SKM-1 (cell line): ENCODE data around the gene RYR3.

Source experiments
- DNase-seq: peaks from one replicate; lab custom pipeline; 2025; ENCODE audit not compliant: unreplicated experiment; lab: John Stamatoyannopoulos, UW

The RYR3 gene

GRCh38 chr15:33500432-33501195 lies 189.8 kb downstream of the RYR3 start:
- no peak for DNase-seq

DNA sequence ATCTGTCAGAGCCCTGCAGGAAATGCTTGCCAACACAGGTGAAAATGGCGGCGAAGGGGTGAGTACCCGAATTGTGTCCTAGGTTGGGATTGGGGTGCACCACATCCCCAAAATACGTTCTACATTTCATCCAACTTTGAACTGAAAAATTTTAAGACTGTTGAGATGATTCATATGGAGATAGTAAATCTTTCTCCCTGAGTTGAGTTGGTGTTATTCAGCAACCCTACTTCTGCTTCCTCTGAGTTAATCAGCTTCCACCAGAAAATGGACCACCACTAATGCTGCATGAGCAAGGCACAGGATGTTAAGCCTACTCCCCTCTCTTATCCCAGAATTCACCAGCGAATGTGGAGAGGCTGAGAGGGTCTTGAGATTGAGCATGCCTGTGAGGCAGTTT lies 192.9 kb downstream of the RYR3 start:
- no peak for DNase-seq

DNA sequence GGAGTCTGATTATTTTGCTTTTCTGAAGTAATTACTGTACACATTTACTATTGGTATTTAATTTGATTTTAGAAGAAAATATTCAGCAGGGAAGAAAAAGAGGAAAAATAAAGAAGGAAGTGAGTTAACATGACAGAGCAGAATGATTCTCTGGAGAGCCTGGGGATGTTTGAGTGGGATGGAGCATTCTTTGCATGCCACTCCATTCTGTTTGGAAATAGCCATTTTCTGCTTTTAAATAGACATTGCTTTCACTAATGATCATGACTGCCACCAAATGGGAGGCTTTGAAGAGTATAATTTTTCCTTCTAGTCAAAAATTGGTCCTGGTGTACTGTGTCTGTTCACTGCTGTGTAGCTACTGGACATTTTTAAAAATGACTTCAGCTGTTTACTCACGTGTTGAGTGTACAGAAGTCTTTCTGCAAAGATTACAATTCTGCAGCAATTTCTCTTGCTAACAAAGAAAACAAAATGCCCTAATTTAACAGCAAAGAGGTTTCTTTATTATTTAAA lies 196.1 kb downstream of the RYR3 start:
- DNase-seq: no peak

DNA sequence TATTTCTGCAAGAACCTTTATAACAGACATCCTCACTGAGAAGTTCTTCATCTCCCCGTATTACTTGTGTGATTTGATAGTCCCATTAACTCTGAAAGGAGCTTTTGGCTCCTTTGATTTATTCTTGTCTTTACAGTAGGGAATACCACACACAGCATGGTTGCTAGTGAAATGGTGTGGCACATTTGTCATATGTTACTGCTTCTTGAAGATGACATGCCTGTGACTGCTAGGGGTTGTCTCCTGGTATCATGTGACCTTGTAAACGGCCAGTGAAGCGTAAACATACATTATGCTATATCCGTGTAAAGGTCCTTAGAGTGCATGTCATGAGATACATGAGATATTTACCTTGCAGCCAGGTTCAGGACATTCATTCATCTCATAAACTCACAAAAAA lies 197.9 kb downstream of the RYR3 start:
- no peak for DNase-seq

- DNase-seq: no peak
Measured at GRCh38 chr15:33515121-33515520, 204.4 kb downstream of the RYR3 start.

DNA sequence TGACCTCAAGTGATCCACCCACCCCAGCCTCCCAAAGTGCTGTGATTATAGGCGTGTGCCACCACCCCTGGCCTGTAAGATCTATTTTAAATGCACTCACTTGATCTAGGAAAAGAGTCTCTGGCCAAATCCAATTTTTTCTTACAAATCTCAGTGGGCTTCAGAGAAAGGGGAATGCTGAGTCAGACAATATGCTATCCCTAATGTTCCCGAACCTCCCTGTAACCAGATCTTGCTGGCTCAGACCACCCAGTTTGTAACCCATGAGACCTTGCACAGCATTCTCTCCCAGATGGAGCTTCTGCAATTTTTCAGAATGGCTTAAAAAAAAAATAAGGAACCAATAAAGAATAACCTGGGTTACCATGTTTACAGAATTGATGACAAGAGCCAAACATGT lies 205.8 kb downstream of the RYR3 start:
- DNase-seq: no peak

DNA sequence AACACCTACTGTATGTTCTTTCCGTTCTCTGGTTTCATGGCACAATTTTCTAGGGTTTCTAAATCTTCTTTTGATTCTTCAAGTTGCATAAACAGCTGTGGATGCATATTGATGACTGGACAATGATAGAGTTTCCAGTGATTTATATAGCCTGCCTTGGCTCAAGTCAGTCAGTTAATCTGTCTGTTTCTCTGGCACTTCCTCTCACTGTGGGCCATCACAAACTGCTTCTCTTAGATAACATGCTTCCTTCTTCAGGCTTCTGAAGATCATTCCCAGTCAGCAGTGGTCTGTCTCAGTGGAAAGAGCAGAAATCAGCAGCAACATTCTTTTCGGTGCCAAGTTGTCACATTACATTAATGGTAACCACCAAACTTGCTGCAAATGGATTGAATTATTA lies 207.2 kb downstream of the RYR3 start:
- DNase-seq: no peak

- no peak for DNase-seq
Measured at GRCh38 chr15:33518421-33518820, 207.7 kb downstream of the RYR3 start.

DNA sequence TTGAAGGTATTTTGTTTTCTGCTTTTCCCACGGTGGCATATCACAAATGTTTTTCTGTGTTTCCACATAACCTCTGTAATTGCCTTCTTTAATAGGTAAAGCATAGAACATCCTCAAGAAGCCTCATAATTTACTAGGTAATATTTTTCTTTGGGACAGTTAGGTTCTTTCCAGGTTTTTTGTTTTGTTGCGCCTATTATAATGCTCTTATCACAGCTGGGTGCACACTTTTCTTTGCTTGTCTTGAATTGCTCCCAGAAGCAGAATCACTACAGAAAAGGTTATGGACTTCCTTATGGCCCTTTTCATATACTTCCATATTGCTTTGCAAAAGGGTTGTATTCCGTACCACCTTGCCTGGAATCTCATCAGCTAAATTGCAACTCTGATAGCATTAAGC lies 213.5 kb downstream of the RYR3 start:
- DNase-seq: no peak

DNA sequence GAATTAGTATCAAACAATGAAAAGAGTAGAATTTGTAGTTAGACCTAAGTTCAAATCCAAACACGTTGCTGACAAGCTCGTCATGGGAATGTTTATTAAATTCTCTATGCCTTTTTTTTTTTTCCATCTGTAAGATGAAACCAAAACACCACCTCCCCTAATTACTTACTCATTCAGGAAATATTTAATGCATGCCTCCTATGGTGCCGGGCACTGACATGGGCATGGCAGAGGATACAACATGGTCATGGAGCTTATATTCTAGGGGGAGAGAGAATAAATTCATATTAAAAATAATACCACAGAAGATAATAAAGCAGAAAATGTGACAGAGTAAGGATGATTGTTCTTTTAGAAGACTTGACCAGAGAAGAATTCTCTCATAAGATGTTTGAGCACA lies 215.8 kb downstream of the RYR3 start:
- no peak for DNase-seq

DNA sequence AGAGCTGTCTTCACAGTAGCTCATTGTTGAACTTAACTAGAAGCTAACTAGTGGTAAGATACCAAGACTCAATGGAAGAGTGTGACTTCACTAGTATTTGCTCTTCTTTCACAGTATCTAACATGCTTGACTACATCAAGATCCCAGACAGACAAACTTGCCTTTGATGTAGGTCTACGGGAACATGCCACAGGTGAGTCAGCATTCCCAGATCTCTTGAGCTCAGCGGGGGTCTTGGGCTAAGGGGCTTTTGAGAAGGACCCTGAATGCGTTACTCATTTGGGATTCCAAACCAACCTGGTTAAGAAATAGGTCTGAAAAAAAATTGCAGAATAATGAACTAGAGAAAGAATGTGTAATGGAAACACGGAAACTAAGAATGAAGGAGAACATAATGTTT lies 222.4 kb downstream of the RYR3 start:
- no peak for DNase-seq

DNA sequence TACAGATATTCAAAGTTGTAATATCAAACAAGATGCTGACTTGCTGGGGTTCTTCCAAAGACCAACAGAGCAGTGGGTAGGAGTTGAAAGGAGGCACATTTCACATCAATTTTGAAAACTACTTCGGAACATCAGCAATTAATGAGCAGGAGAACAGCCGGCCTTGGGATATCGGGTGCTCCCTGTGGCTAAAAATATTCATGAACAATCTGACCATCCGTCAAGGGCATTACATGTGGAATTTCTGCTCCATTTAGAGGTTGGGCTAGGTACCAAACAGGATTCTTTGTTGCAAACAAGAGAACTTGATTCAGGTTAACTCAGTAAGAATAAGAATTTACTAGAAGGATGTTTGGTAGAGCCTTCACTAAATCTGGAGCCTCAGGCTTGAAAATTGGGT lies 223.9 kb downstream of the RYR3 start:
- no peak for DNase-seq

DNA sequence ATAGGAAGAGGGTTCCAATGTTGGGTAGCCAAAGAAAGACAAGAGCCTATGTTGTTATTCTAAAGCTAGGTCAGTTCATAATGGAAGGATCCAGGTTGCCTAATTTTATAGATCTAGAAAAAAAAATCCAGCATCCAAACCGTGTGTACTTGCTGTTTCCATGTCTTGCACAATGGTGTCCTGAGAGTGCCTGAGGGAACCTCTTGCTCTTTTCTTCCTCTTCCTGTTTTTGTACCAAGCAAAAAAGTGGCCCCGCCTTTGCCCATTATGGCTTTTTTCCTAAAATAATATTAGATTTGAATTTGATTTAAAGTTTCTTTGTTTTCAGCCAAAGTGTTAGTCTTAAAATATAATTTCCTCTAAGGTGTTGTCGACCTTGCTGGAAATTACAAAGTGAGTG lies 224.4 kb downstream of the RYR3 start:
- no peak for DNase-seq

DNA sequence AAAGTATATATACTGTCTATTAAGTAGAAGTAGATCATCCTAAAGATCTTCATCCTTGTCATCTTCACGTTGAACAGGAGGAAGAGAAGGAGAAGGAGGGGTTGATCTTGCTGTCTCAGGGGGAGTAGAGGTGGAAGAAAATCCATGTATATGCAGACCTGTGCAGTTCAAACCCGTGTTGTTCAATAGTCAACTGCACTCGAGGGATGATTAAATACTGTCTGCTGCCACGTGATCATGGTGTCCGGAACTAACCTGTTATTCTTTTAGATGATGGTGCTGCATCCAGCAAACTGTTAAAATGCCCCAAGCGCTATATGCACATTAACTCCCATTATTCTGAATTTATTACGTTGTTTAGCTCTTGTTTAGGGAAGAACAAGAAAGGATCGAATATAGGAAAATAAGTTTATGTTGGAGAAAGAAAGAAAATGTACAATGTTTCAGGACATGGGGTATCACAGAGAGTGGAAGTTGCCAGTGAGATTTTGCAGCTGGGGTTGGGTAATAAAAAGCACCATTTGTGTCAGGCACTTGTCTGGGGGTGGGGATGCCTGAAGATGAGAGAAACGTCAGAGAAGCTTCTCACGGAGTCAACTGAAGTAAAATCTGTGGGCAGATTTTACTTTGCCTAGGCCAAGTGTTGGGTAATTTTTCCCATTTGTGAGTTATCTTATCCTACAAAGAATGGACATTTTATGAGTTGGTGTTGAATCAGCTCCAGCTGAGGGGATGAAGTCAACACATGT lies 229.2 kb downstream of the RYR3 start:
- DNase-seq: no peak

GRCh38 chr15:33543957-33544356 lies 233.2 kb downstream of the RYR3 start:
- DNase-seq: no peak

GRCh38 chr15:33545866-33546265 lies 235.1 kb downstream of the RYR3 start:
- DNase-seq: no peak

GRCh38 chr15:33547876-33548275 lies 237.1 kb downstream of the RYR3 start:
- no peak for DNase-seq

- DNase-seq: no peak
Measured at GRCh38 chr15:33551860-33552259, 241.1 kb downstream of the RYR3 start.

- DNase-seq: no peak
Measured at GRCh38 chr15:33553157-33553556, 242.4 kb downstream of the RYR3 start.

GRCh38 chr15:33559207-33559890 lies 248.6 kb downstream of the RYR3 start:
- no peak for DNase-seq

DNA sequence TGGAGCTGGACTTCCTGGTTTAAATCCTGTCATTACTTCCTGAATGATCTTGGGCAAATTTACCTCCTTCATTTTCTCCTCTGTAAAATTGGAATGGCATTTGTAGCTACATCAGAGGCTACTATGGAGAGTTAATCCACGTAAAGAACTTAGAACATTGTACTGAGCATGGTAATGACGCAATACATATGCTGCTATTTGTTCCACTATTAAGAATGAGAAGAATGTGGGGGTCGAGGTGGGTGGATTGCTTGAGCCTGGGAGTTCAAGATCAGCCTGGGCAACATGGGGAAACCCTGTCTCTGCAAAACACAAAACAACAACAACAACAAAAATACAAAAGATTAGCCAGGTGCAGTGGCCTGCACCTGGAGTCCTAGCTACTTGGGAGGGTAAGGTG lies 250.6 kb downstream of the RYR3 start:
- DNase-seq: no peak

DNA sequence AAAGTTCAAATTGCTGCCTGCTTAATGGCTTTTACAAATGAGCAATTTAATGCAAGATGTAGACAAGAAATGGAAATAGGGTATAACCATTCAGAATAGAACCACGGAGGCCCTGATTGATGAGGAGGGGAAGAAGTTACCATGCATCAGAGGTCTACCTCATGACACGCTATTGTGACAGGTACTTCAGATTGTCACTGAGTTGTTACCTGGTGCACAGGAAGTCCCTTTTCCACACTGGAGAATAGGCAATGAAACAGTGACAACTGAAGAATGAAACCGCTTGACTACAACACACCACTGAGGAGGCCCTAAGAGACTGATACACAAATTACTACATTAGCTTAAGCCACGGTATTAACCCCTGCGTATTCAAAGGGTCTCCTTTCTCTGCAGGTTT lies 251.2 kb downstream of the RYR3 start:
- DNase-seq: no peak
